Occipital lobe (tissue), 2 donors: Measurements from ENCODE around the gene SUGCT. TPM values are rescaled to one million over a fixed set of nuclear protein-coding genes. Genes with fewer than 3 reads are reported as not detected.
"Not testable (repeated sequence)": the region's sequence is repeated elsewhere in the genome, so short reads cannot be mapped to it uniquely, and the experiment has no call there.

ENCODE experiments used
- DNase-seq: peaks from one replicate; lab custom pipeline; 2025; lab: John Stamatoyannopoulos, UW
- total RNA-seq: library from RNA; depleted of rRNA; stranded (reverse); fragments of >200 nt; gene quantifications from one replicate; pipeline ENCODE4 v1.2.3, GENCODE V29; 2014

Gene SUGCT
- total RNA-seq, 1 donor from 2014 or later = 3.9 TPM

DNA sequence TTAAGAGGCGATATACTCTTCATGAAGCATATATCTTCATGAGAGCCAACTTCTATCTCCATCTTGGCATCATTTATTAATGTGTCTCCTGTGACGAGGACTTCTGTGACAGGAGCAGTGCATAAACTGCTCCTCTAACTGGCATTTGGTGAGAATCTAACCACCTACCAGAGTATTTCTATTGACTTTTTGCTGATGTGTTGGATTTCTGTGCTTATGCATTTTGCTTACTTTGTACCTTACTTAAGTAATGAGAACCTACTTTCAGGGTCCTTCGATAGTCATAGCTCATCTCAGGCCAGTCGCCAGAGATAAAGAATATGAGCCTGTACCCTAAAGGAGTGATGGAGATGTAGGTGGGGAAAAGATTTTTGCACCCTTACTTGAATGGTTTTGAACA lies 265.7 kb downstream of the SUGCT start:
- no peak for DNase-seq

- DNase-seq = no peak
Measured at GRCh38 chr7:40401406-40401805, 266.6 kb downstream of the SUGCT start.

DNA sequence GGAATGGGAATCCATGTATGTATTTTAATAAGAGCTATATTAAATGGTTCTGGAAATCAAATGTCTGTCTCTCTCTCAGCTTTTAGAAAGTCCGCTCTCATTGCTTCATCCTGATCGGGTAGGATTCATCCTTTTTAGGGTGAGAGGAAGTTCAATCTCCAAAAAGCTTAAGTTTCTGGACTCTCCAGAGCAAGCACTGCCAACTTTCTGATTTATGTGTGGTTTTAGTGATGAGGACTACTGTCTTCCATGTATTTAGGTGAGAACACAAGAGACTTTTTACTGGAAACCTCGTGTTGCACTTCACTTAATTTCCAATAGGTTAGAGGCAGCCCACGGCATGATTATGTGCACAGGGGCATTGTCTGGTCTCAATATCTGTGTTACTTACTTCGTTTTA lies 267.9 kb downstream of the SUGCT start:
- DNase-seq = no peak

GRCh38 chr7:40403703-40404476 lies 269.1 kb downstream of the SUGCT start:
- DNase-seq = no peak

DNA sequence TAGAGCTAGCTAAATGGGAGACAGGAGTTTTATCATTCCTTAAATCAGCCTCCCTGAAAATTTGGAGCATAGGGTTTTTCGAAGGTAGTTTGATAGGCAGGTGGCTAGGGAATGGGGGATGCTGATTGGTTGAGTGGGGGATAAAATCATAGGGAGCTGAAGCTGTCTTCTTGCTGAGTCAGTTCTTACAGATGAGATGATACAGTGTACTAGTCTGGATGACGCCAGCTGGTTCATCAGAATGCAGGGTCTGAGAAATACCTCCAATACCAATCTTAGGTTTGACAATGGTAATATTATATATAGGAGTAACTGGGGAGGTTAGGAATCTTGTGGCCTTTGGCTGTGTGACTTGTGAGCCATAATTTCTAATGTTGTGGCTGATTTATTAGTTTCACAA lies 271.2 kb downstream of the SUGCT start:
- DNase-seq = no peak

GRCh38 chr7:40412323-40412722 lies 277.5 kb downstream of the SUGCT start:
- no peak for DNase-seq

DNA sequence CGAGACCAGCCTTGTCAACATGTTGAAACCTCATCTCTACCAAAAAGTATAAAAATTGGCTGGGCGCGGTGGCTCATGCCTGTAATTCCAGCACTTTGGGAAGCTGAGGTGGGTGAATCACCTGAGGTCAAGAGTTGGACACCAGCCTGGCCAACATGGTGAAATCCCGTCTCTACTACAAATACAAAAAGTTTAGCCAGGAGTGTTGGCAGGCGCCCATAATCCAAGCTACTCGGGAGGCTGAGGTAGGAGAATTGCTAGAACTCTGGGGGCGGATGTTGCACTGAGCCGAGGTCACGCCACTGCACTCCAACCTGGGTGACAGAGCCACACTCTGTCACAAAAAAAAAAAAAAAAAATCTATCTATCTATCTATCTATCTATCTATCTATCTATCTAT lies 279.9 kb downstream of the SUGCT start:
- not testable (repeated sequence) for DNase-seq

- DNase-seq = no peak
Measured at GRCh38 chr7:40418448-40418847, 283.6 kb downstream of the SUGCT start.

GRCh38 chr7:40418983-40419382 lies 284.2 kb downstream of the SUGCT start:
- no peak for DNase-seq

- no peak for DNase-seq
Measured at GRCh38 chr7:40419806-40420205, 285.0 kb downstream of the SUGCT start.

DNA sequence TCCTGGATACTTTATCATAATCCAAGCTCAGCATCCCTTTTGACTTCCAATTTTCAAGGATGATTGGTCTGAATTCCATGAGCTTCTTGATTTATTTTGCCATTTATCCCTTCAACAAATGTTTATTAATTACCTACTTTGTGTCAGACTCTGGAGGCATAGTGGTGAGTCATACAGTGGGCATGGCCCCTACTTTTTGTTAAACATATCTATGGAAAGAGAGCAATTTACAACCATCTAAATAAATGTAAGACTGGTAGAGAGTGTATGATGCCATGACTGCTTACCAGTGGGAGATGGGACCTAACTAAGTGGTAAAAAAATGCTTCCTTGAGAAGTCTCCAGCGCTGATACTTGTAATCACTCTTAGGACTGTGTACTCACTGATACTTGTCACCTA lies 286.6 kb downstream of the SUGCT start:
- no peak for DNase-seq

GRCh38 chr7:40425696-40426095 lies 290.9 kb downstream of the SUGCT start:
- no peak for DNase-seq

DNA sequence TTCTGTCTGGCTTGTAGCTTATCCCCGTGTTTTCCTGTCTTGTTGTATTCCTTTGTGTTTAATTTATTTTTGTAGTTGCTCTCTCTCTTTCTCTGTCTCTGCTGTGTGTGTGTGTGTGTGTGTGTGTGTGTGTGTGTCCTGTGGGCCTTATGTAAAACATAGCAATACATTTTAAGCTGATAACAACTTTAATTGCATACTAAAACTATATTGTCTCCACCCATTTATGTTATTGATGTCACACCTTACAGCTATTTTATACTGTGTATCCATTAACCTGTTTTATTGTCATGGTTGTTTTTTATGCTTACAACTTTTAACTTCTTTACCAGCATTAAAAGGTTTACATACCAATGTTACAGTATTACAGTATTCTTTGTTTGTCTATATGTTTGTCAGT lies 293.6 kb downstream of the SUGCT start:
- DNase-seq = no peak

DNA sequence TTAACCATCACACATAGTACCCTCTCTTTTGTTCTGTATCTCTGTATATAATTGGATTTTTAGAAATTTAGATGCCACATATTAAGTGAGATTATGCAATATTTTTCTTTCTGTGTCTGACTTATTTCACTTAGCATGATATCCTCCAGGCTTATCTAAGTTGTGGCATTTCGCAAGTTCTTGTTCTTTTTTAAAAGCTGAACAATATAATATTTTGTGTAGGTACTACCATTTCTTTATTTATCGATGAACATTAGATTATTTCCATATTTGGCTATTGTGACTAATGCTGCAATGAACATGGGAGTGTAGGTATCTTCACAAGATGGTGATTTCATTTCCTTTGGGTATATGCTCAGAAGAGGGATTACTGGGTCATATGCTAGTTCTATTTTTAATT lies 295.0 kb downstream of the SUGCT start:
- DNase-seq = no peak

GRCh38 chr7:40432046-40432445 lies 297.2 kb downstream of the SUGCT start:
- DNase-seq = no peak

DNA sequence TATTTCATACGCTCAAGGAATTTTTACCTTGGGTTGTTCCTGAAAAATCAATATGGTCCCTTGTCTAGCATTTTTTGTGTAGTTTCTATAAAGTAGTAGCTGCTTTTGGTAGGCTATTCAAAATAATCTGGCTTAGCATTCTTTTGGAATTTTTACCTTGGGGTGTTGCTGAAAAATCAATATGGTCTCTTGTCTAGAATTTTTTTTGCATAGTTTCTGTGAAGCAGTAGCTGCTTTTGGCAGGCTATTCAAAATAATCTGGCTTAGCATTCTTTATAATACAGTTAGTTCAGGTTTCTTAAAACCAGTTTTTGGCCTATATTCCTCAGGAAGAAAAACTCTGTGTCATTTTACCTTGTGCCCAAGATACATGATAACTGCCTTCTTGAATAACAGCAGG lies 301.9 kb downstream of the SUGCT start:
- no peak for DNase-seq

- no peak for DNase-seq
Measured at GRCh38 chr7:40437498-40437897, 302.7 kb downstream of the SUGCT start.

DNA sequence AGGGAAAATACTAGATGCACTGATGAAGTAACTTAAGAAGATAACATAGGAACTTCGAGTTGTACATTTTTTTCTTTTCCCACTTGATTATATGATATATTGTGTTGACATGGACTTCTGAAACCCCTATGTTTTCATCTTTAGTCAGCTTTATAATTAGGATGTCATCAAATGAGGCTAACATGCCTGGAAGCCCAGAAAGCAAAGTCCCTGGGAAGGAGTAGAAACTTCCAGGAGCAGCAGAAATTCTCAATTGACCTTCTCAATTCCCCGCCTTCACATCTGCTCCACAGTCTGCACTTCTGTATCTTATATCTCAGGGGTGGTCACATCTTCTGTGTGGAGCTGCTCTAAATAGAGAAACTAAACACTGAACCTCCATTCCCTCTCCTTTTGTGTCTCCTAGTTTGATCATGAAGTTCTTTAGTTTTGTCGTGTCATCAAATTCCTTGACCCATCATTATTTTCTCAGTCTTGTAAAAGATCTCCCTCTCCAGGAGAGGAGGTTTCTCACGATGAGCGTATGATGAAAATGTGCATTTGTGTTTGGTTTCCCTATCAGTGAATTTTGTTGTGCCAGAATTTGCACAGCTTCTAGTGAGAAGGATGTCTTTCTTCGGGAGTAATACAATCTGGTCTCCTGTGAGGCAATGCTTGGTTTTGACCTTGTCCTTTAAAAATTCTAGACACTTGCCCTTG lies 303.3 kb downstream of the SUGCT start:
- no peak for DNase-seq

GRCh38 chr7:40439686-40440085 lies 304.9 kb downstream of the SUGCT start:
- no peak for DNase-seq

- no peak for DNase-seq
Measured at GRCh38 chr7:40447345-40447744, 312.5 kb downstream of the SUGCT start.

DNA sequence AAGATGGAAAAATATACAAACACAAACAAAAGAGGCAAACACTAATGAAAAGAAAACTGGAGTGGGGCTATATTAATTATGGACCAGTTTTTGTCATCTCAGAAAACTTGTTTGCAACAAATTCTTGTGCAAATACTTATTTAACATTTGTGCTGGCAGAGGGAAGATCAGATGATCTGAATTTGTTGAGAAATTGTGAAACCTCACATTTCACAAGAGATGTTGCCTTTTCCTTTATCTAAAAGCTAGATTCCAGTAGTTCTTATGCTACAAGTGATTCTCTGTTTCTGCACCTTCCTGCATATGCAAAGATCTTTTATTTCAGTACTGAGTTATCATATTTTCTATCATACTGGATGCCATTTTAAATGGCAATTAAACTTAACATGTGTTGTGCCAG lies 320.7 kb downstream of the SUGCT start:
- no peak for DNase-seq

DNA sequence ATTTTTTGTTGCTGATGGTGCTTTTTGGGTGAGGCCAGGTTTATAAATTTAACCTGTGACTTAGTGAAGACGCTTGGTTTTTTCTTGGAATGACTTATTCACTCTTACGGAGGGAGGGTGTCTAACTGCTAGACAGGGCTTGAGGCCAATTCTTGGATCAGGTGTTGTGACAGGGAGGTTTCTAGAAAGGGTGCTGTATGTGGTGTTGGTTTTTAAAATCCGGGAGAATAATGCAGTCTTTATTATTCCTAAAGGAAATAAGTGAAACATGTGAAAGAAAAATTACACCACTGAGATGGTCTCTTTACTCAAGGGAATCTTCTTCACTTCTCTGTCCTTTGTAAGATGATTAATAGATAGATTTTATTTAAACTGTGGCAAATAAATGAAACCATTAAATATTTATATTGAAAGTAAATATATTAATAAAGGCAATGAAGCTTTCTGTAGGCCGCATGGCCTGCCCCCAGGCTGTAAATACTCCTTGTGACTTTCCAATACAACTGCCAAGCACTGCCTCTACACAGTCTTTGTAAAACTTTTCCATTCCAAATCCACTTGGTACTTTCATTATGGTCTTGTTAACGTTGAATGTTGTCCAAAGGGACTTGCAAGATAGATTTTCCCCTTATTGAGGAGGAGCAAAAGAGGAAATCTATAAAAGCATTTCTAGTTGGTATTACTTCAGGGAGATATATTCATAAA lies 323.1 kb downstream of the SUGCT start:
- DNase-seq = no peak

GRCh38 chr7:40463446-40463845 lies 328.6 kb downstream of the SUGCT start:
- DNase-seq = no peak
